Measurements from ENCODE around the gene TMEM164.
"Not testable (repeated sequence)": the region's sequence is repeated elsewhere in the genome, so short reads cannot be mapped to it uniquely, and the experiment has no call there.

Gene TMEM164

DNA sequence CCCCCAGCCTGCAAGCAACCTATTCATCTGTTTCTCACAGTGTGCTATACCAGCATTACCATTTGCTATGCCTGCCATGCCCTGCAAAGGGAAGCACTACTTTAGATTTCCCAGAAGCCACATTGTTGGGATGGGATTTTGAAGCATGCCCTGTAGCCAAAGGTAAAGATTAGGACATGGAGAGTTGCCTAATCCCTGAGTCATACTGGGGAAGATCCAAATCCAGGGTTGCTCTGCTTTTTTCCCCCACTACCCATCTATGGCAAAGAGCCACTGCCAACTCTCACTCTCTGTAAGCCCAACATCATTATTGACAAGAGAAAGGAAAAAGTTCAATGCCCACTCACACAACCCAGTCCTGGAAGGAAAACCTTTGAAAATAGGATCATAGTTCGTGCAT is 36.7 kb upstream of the TMEM164 start:
- TF ChIP-seq, protein P1, sequence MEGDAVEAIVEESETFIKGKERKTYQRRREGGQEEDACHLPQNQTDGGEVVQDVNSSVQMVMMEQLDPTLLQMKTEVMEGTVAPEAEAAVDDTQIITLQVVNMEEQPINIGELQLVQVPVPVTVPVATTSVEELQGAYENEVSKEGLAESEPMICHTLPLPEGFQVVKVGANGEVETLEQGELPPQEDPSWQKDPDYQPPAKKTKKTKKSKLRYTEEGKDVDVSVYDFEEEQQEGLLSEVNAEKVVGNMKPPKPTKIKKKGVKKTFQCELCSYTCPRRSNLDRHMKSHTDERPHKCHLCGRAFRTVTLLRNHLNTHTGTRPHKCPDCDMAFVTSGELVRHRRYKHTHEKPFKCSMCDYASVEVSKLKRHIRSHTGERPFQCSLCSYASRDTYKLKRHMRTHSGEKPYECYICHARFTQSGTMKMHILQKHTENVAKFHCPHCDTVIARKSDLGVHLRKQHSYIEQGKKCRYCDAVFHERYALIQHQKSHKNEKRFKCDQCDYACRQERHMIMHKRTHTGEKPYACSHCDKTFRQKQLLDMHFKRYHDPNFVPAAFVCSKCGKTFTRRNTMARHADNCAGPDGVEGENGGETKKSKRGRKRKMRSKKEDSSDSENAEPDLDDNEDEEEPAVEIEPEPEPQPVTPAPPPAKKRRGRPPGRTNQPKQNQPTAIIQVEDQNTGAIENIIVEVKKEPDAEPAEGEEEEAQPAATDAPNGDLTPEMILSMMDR (conservative IDR thresholded peaks at IDR 0.05; ENCODE audit: low read depth, low read length) = no peak
- no peak for DNase-seq (ENCODE audit: low read depth)
- H3K4me3 ChIP-seq (ENCODE audit: low read depth, low read length) = no peak overlapping the region

DNA sequence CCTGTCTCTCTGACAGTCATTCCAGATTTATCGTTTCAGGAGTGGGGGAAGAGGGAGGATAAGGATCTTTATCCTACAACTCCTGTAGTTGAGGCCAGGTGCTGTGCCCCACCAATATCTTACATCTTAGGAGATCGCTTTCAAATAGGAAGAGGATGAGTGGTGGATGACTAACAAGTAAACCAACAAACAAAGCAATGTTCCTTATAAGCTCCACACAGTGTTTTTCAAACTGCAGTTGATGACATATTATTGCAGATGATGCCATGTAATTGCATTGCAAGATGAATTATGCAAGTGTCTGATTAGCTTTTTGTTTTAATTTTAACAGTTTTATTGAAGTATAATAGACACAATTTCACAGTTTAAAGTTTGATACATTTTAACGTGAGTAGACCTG is 35.8 kb upstream of the TMEM164 start:
- no peak overlapping the region for H3K4me3 ChIP-seq (ENCODE audit: low read depth, low read length)
- TF ChIP-seq, protein P1 (conservative IDR thresholded peaks at IDR 0.05; ENCODE audit: low read depth, low read length) = no peak
- peak; percentile 12 for DNase-seq (ENCODE audit: low read depth)

DNA sequence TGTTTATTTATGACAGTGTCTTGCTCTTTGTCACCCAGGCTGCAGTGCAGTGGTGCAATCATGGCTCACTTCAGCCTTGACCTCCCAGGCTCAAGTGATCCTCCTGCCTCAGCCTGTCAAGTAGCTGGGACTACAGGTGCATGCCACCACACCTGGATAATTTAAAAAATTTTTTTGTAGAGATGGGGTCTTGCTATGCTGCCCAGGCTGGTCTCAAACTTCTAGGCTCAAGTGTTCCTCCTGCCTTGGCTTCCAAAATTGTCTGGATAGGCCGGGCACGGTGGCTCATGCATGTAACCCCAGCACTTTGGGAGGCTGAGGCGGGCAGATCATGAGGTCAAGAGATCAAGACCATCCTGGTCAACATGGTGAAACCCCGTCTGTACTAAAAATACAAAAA is 32.1 kb upstream of the TMEM164 start:
- not testable (repeated sequence) for DNase-seq (ENCODE audit: low read depth); H3K4me3 ChIP-seq (ENCODE audit: low read depth, low read length)

DNA sequence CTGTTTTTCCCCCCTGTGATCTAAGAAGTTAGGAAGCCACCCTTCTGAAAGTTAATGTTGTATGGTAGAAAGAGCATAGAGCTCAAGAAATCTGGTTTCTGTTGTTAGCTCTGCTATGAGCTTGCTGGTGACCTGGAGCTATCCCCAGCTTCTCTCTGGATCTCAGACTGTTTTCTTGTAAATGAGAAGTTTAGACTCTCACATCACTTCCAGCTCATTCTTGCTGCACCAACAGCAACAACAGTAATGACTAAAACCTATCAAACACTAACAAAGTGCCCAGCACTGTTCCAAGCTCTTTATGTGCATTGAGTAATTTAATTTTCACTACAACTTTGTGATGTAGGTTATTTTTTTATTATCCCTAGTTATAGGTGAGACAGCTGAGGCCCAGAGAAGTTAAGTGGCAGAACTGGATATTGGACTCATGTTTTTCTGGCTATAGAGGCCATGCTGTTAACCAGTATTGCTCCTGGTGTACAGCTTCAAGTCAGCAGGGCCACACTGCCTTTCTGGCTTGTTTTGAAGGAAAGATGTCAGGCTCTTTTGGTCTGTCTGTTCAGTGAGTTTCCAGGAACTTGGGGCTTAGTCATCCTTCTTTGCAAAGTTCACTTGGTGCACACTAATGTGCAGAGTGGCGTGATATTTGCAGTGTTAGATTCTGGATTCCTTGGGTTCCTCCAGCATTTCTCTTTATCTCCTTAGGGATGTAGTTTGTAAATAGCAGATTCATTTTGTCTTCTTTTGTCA is 27.8 kb upstream of the TMEM164 start:
- DNase-seq (ENCODE audit: low read depth) = peak; percentile 45
- TF ChIP-seq, protein P1 (conservative IDR thresholded peaks at IDR 0.05; ENCODE audit: low read depth, low read length) = no peak
- no peak overlapping the region for H3K4me3 ChIP-seq (ENCODE audit: low read depth, low read length)

DNA sequence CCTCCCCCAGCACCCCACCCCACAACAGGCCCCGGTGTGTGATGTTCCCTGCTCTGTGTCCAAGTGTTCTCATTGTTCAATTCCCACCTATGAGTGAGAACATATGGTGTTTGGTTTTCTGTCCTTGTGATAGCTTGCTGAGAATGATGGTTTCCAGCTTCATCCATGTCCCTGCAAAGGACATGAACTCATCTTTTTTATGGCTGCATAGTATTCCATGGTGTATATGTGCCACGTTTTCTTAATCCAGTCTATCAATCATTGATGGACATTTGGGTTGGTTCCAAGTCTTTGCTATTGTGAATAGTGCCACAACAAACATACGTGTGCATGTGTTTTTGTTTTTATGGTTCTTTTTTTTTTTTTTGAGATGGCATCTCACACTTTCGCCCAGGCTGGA is 17.7 kb upstream of the TMEM164 start:
- not testable (repeated sequence) for DNase-seq (ENCODE audit: low read depth); H3K4me3 ChIP-seq (ENCODE audit: low read depth, low read length)

DNA sequence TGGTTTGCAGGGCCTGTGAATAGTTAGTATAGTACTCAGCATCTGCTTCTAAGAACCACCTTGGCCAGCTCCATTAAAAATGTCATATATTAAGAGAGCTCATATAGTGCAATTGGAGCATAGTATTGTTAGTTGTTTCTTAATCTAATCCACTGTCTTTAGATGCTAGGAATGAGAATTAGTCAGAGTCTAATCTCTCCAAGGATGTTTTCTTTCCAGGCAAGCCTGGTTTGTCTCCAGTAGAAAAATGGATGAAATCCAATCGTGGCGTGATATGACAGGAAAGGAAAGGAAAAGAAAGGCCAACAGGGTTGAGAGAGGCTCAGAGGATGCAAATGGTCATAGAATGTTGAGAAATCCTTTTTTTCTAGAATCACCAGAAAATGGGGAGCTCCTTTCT is 15.0 kb upstream of the TMEM164 start:
- DNase-seq (ENCODE audit: low read depth) = no peak
- TF ChIP-seq, protein P1 (conservative IDR thresholded peaks at IDR 0.05; ENCODE audit: low read depth, low read length) = no peak
- no peak overlapping the region for H3K4me3 ChIP-seq (ENCODE audit: low read depth, low read length)

DNA sequence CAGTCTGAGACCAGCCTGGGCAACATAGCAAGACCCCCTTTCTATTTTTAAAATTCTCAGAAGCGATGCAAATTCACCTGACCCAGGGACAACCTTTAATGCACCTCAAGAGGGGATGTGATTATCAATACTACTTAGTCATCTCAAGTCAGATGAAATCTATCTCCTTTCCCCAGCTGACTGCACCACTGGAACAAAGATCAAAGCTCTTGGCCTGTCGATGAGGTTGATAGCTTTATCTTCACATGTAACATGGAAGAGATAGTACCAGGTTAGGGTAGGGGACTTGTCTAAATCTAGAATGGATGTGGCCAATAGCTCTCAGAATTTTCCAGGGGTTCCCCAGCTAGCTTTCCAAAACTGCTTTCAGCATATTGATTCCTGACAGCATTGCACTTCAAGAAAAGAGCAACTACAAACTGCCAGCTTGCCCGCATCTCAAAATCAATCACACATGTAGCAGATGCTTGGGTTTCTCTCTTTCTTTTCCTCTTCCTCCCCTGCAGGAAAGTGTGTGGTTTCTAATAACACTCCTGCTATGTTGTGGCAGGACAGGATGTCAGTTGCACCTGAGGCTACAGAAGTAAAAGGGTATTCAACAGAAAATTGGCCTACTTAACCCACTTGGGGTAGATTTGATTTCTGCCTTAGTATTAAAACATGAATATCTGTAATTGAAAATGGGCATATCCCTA is 12.2 kb upstream of the TMEM164 start:
- DNase-seq (ENCODE audit: low read depth) = no peak
- H3K4me3 ChIP-seq (ENCODE audit: low read depth, low read length) = no peak overlapping the region
- TF ChIP-seq, protein P1 (conservative IDR thresholded peaks at IDR 0.05; ENCODE audit: low read depth, low read length) = no peak

DNA sequence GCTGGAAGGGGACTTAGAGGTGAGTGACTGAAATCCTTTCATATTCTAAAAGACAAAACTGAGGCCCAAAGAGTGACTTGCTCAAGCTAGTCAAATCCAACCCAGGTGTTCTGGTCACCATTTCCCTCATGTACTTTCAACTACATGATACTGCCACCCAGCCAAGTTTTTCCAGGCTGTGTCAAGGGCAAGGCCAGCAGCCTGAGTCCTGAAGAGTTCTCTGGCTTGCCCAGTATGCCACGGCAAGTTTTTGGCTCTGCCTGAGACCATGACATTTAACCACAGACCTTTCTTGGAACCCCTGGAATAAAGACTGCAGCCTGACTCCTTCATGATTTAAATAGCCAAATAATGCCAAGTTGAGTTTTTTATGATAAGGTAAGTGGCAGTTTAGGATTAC is 10.7 kb upstream of the TMEM164 start:
- DNase-seq (ENCODE audit: low read depth) = no peak
- H3K4me3 ChIP-seq (ENCODE audit: low read depth, low read length) = no peak overlapping the region
- TF ChIP-seq, protein P1 (conservative IDR thresholded peaks at IDR 0.05; ENCODE audit: low read depth, low read length) = no peak
